Bronchial epithelial cell (primary cell): ENCODE measurements around the gene TROAP. TPM values are rescaled to one million over a fixed set of nuclear protein-coding genes. Genes with fewer than 3 reads are reported as not detected.
"Not testable (repeated sequence)": the region's sequence is repeated elsewhere in the genome, so short reads cannot be mapped to it uniquely, and the experiment has no call there.

Source experiments
- DNase-seq: peaks from one replicate; pipeline ENCODE4 v3.0.0-alpha.2; 2010; ENCODE audit warnings: low read depth
- FAIRE-seq: peaks from 2 replicates; lab custom pipeline; 2011; peaks lifted over from hg19 to GRCh38; lab: Jason Lieb, UNC
- H3K27me3 ChIP-seq: 2 replicates; pipeline ENCODE4 v1.5.1; 2011; ENCODE audit warnings: low read length; ENCODE audit not compliant: control insufficient read depth, insufficient read depth
- H3K36me3 ChIP-seq: 2 replicates; pipeline ENCODE4 v1.5.1; 2011; ENCODE audit warnings: low read length; ENCODE audit not compliant: control insufficient read depth, insufficient read depth
- H3K4me3 ChIP-seq: 2 replicates; pipeline ENCODE4 v1.5.1; 2011; ENCODE audit warnings: mild to moderate bottlenecking, low read depth, low read length, control low read depth
- CTCF ChIP-seq: IDR thresholded peaks from 2 replicates; pipeline ENCODE4 v1.5.1; 2011; ENCODE audit warnings: mild to moderate bottlenecking, moderate library complexity, low read length, control low read depth, inconsistent platforms; ENCODE audit not compliant: insufficient read depth, severe bottlenecking
- total RNA-seq: library from RNA; depleted of rRNA; stranded (reverse); fragments of >200 nt; gene quantifications from 2 replicates; pipeline ENCODE4 v1.2.1, GENCODE V29; 2014

Gene TROAP
- total RNA-seq, 1 donor from 2014 or later = 2.6 TPM

- Histone ChIP-seq H3K4me3 (no peak overlapping the region), H3K27me3 (no peaks in the 10 kb centered on the region), H3K36me3 (peaks cover 1% of the 10 kb centered on the region)
- FAIRE-seq (no peak), DNase-seq (no peak)
- TF ChIP-seq CTCF = no peak
These were observed 54.3 kb downstream of the TROAP start for GRCh38 chr12:49377386-49377785.

- FAIRE-seq, H3K36me3 ChIP-seq, H3K4me3 ChIP-seq, H3K27me3 ChIP-seq, DNase-seq: not testable (repeated sequence)
These were observed 57.1 kb downstream of the TROAP start for GRCh38 chr12:49380184-49380583.

Other genes with a start within 250 kb of the TROAP start
- gene DHH, start 228.5 kb upstream of the TROAP start, total RNA-seq = 0.13 TPM in 1 of 2 replicates, not detected in the other
- 24.0 and 26.6 TPM in 2 replicates for gene LMBR1L, start 212.4 kb upstream of the TROAP start, total RNA-seq
- gene TUBA1B, start 191.9 kb upstream of the TROAP start, total RNA-seq = 253 and 317 TPM in 2 replicates
- 8.2 and 17.3 TPM in 2 replicates for gene TUBA1A, start 134.2 kb upstream of the TROAP start, total RNA-seq
- 196 and 466 TPM in 2 replicates for gene TUBA1C, start 58.2 kb upstream of the TROAP start, total RNA-seq
- gene PRPH, start 28.1 kb upstream of the TROAP start, total RNA-seq = 0.26 and 0.51 TPM in 2 replicates
- gene C1QL4, start 13.9 kb downstream of the TROAP start, total RNA-seq = 0.13 TPM in 1 of 2 replicates, not detected in the other
- gene DNAJC22, start 23.6 kb downstream of the TROAP start, total RNA-seq = 0.13 and 0.26 TPM in 2 replicates
- 21.3 and 33.4 TPM in 2 replicates for gene SPATS2, start 44.2 kb downstream of the TROAP start, total RNA-seq
- gene KCNH3, start 215.8 kb downstream of the TROAP start, total RNA-seq = under 0.01 TPM in 2 replicates
- gene MCRS1, start 244.9 kb downstream of the TROAP start, total RNA-seq = 62.7 and 64.6 TPM in 2 replicates